ENCODE measurements around the gene NDUFB5. TPM values are rescaled to one million over a fixed set of nuclear protein-coding genes. Genes with fewer than 3 reads are reported as not detected.

NDUFB5 gene
- total RNA-seq, 3 donors from 2014 or later = 76.3 to 77.9 (median 77.3) TPM

Other genes with a start within 250 kb of the NDUFB5 start
- gene GNB4, start 153.3 kb upstream of the NDUFB5 start, total RNA-seq = 1 to 10 TPM in 1 of 3 donors, under 1 TPM in 2; 0.58 to 1.1 (median 0.63) TPM
- gene ACTL6A, start 41.9 kb upstream of the NDUFB5 start, total RNA-seq = 10 to 100 TPM; 86.7 to 96.8 (median 92.3) TPM
- gene MRPL47, start 156 bp upstream of the NDUFB5 start, total RNA-seq = 10 to 100 TPM; 77.2 to 86.9 (median 82.6) TPM
- gene USP13, start 48.2 kb downstream of the NDUFB5 start, total RNA-seq = 1 to 10 TPM; 6.6 to 9.7 (median 9.1) TPM